Measurements from ENCODE around the gene HSPA4. TPM values are rescaled to one million over a fixed set of nuclear protein-coding genes. Genes with fewer than 3 reads are reported as not detected.

HSPA4 gene
- polyA plus RNA-seq, 1 donor (not counting 4 experiments of a cell fraction or from before 2014, with no cell fraction given) = 119 TPM

DNA sequence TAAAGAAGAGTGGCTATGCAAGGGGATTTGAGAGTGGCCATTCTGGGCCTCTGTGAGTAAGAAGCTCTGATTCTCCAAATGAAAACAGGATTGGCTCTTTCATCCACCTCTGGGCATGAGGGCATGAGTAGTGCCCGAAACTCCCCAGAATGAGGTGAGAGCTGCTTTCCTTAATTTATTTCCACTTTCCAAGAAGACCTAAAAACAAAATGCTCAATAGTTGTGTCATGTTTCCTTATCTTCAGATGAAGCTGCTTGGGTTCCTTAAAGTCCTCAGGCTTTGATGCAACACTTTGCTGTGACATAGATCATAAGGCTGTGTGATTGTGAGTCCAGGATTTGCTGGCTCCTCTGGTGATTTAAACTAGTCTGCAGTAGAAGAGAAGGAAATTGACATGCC lies 22.4 kb upstream of the HSPA4 start:
- no peak overlapping the region for H3K9ac ChIP-seq (ENCODE audit: control insufficient read depth, extremely low read depth, insufficient read depth, low read length)
- TF ChIP-seq, protein P1, sequence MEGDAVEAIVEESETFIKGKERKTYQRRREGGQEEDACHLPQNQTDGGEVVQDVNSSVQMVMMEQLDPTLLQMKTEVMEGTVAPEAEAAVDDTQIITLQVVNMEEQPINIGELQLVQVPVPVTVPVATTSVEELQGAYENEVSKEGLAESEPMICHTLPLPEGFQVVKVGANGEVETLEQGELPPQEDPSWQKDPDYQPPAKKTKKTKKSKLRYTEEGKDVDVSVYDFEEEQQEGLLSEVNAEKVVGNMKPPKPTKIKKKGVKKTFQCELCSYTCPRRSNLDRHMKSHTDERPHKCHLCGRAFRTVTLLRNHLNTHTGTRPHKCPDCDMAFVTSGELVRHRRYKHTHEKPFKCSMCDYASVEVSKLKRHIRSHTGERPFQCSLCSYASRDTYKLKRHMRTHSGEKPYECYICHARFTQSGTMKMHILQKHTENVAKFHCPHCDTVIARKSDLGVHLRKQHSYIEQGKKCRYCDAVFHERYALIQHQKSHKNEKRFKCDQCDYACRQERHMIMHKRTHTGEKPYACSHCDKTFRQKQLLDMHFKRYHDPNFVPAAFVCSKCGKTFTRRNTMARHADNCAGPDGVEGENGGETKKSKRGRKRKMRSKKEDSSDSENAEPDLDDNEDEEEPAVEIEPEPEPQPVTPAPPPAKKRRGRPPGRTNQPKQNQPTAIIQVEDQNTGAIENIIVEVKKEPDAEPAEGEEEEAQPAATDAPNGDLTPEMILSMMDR (optimal IDR thresholded peaks at IDR 0.05 in 1 of 3, IDR thresholded peaks at IDR 0.05 in 1 of 3, conservative IDR thresholded peaks at IDR 0.05 in 1 of 3; ENCODE audit: extremely low read depth in 1 of 3, insufficient read depth in 2 of 3, low read length in 3 of 3) = no peak
- FAIRE-seq (no peak), DNase-seq (ENCODE audit: low read depth, low spot score) (no peak)
- no peak overlapping the region for H3K4me2 ChIP-seq (ENCODE audit: control insufficient read depth, extremely low read depth, insufficient read depth, low read depth, low read length)
- H3K4me1 ChIP-seq (ENCODE audit: control insufficient read depth, extremely low read depth, insufficient read depth, low read length) = no peaks in the 10 kb centered on the region
- H4K20me1 ChIP-seq (ENCODE audit: control insufficient read depth, extremely low read depth, insufficient read depth, low read length) = no peaks in the 10 kb centered on the region
- dilution Hi-C loops (cut with MboI; ENCODE audit: extremely low pct_ligation_motif_present, low sequenced_read_pairs) = no loop called here
- no peak overlapping the region for H2AFZ ChIP-seq (ENCODE audit: control insufficient read depth, low read length)
- no peaks in the 10 kb centered on the region for H3K9me3 ChIP-seq (ENCODE audit: control insufficient read depth, low read depth, low read length)
- H3K4me3 ChIP-seq (ENCODE audit: control insufficient read depth in 2 of 3, extremely low read depth in 1 of 3, insufficient read depth in 2 of 3, low read depth in 1 of 3, low read length in 3 of 3) = no peak overlapping the region
- no peaks in the 10 kb centered on the region for H3K27me3 ChIP-seq (ENCODE audit: control insufficient read depth, extremely low read depth, insufficient read depth, low read length)
- peaks cover 14% of the 10 kb centered on the region for H3K79me2 ChIP-seq (ENCODE audit: control insufficient read depth, insufficient read depth, low read length)
- no peak overlapping the region for H3K27ac ChIP-seq (ENCODE audit: control insufficient read depth, insufficient read depth, low read length)
- no peaks in the 10 kb centered on the region for H3K9me1 ChIP-seq (ENCODE audit: control insufficient read depth, extremely low read depth, insufficient read depth, low read length)
- no peaks in the 10 kb centered on the region for H3K36me3 ChIP-seq (ENCODE audit: control insufficient read depth in 2 of 2, extremely low read depth in 1 of 2, insufficient read depth in 2 of 2, low read length in 2 of 2)

DNA sequence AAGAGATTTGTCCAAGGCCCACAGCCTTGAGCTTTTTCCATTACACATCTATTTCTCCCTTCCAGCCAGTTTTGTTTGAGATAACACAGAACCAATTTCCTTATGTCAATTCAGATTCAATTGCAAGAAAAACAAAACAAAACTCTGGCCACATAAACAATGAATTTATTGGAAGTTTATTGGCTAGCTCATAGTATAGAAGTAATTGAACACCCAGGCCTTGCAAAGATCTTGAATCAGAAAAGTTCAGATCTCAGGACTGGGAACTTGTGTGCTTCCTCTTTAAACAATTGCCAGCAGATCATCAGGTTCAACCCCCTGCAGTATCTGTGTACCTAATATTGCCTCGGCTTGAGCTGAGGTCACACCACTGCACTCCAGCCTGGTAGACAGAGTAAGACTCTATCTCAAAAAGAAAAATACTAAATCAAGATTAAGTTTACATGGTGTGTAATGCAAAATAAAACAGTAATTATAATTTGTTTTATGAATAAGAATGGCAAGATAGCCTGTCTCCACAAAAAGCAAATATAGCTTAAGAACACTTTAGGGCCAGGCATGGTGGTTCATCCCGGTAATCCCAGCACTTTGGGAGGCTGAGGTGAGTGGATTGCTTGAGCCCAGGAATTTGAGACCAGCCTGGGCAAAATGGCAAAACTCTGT lies 21.3 kb upstream of the HSPA4 start:
- Histone ChIP-seq H3K9ac (ENCODE audit: control insufficient read depth, extremely low read depth, insufficient read depth, low read length) (no peak overlapping the region), H3K9me3 (ENCODE audit: control insufficient read depth, low read depth, low read length) (no peaks in the 10 kb centered on the region), H3K27ac (ENCODE audit: control insufficient read depth, insufficient read depth, low read length) (no peak overlapping the region), H3K79me2 (ENCODE audit: control insufficient read depth, insufficient read depth, low read length) (peaks cover 6% of the 10 kb centered on the region), H3K4me3 (ENCODE audit: control insufficient read depth in 2 of 3, extremely low read depth in 1 of 3, insufficient read depth in 2 of 3, low read depth in 1 of 3, low read length in 3 of 3) (no peak overlapping the region), H3K27me3 (ENCODE audit: control insufficient read depth, extremely low read depth, insufficient read depth, low read length) (no peaks in the 10 kb centered on the region), H3K36me3 (ENCODE audit: control insufficient read depth in 2 of 2, extremely low read depth in 1 of 2, insufficient read depth in 2 of 2, low read length in 2 of 2) (no peaks in the 10 kb centered on the region), H3K9me1 (ENCODE audit: control insufficient read depth, extremely low read depth, insufficient read depth, low read length) (no peaks in the 10 kb centered on the region), H2AFZ (ENCODE audit: control insufficient read depth, low read length) (no peak overlapping the region), H4K20me1 (ENCODE audit: control insufficient read depth, extremely low read depth, insufficient read depth, low read length) (no peaks in the 10 kb centered on the region), H3K4me1 (ENCODE audit: control insufficient read depth, extremely low read depth, insufficient read depth, low read length) (no peaks in the 10 kb centered on the region), H3K4me2 (ENCODE audit: control insufficient read depth, extremely low read depth, insufficient read depth, low read depth, low read length) (no peak overlapping the region)
- FAIRE-seq (no peak), DNase-seq (ENCODE audit: low read depth, low spot score) (no peak)
- no peak for TF ChIP-seq EZH2 (IDR thresholded peaks at IDR 0.05; ENCODE audit: low read length)
- TF ChIP-seq, protein P1 (optimal IDR thresholded peaks at IDR 0.05 in 1 of 3, IDR thresholded peaks at IDR 0.05 in 1 of 3, conservative IDR thresholded peaks at IDR 0.05 in 1 of 3; ENCODE audit: extremely low read depth in 1 of 3, insufficient read depth in 2 of 3, low read length in 3 of 3) = no peak
- dilution Hi-C loops (cut with MboI; ENCODE audit: extremely low pct_ligation_motif_present, low sequenced_read_pairs) = no loop called here
